Gastroesophageal sphincter (tissue), 4 donors: ENCODE results near the gene RSU1. TPM values are rescaled to one million over a fixed set of nuclear protein-coding genes. Genes with fewer than 3 reads are reported as not detected.

Source experiments
- ATAC-seq: fragments of 150-250 bp; one replicate; pipeline ENCODE4 v1.9.1; 2016; ENCODE audit warnings: mild to moderate bottlenecking, moderate library complexity
- H3K27ac ChIP-seq, 4 donors: fragments of 200-600 bp; sonication (generic) in 3 of 4; 1 replicate in 3 of 4; 2 replicates in 1 of 4; pipeline ENCODE4 v1.5.1; 2016 to 2019
- H3K27me3 ChIP-seq: fragments of 200-600 bp; sonication (generic); one replicate; pipeline ENCODE4 v1.5.1; 2019
- H3K36me3 ChIP-seq, 2 donors: fragments of 200-600 bp; sonication (generic); one replicate each; pipeline ENCODE4 v1.5.1; 2019; ENCODE audit warnings: control low read depth in 1 of 2
- H3K4me1 ChIP-seq, 3 donors: fragments of 200-600 bp; sonication (generic); 1 replicate in 2 of 3; 2 replicates in 1 of 3; pipeline ENCODE4 v1.5.1; 2016 to 2019; ENCODE audit warnings: control low read depth in 2 of 3
- H3K4me3 ChIP-seq, 2 donors: fragments of 200-600 bp; sonication (generic); one replicate each; pipeline ENCODE4 v1.5.1; 2019; ENCODE audit warnings: mild to moderate bottlenecking in 1 of 2, moderate library complexity in 1 of 2
- H3K9me3 ChIP-seq, 3 donors: fragments of 200-600 bp; sonication (generic); one replicate each; pipeline ENCODE4 v1.5.1; 2017 to 2019; ENCODE audit warnings: control low read depth in 2 of 3
- EP300 ChIP-seq: sonication (generic); formaldehyde crosslinking; IDR thresholded peaks from one replicate; pipeline ENCODE4 v1.6.1; 2017; ENCODE audit warnings: antibody characterized with exemption, mild to moderate bottlenecking
- POLR2A ChIP-seq, 2 donors: fragments of 450-650 bp; IDR thresholded peaks; one replicate each; pipeline ENCODE4 v1.6.1; 2017; ENCODE audit warnings: antibody characterized with exemption in 2 of 2, mild to moderate bottlenecking in 2 of 2, moderate library complexity in 1 of 2
- POLR2AphosphoS5 ChIP-seq: sonication (generic); formaldehyde crosslinking; IDR thresholded peaks from one replicate; pipeline ENCODE4 v1.6.1; 2017; ENCODE audit warnings: antibody characterized with exemption
- WGBS, 2 donors: methylation state at CpG; one replicate each; pipeline ENCODE4 v1.1.5; 2018; ENCODE audit warnings: low coverage in 1 of 2; 5-methylcytosine and 5-hydroxymethylcytosine counted together
- total RNA-seq, 4 donors: library from RNA; depleted of rRNA; stranded (reverse); fragments of >200 nt; gene quantifications; one replicate each; pipeline ENCODE4 v1.1.0, GENCODE V29; 2016
- TF ChIP-seq, protein P1 (sequence below), 4 experiments: fragments of 200-600 bp in 2 of 4; fragments of 450-650 bp in 2 of 4; sonication (generic) in 1 of 4; IDR thresholded peaks; one replicate each; pipeline ENCODE4 v1.5.1; 2017 to 2019; ENCODE audit warnings: antibody characterized with exemption in 4 of 4, mild to moderate bottlenecking in 2 of 4, moderate library complexity in 2 of 4

RSU1 gene
- total RNA-seq, 4 donors from 2014 or later, result 87.0 to 149 (median 117) TPM

DNA sequence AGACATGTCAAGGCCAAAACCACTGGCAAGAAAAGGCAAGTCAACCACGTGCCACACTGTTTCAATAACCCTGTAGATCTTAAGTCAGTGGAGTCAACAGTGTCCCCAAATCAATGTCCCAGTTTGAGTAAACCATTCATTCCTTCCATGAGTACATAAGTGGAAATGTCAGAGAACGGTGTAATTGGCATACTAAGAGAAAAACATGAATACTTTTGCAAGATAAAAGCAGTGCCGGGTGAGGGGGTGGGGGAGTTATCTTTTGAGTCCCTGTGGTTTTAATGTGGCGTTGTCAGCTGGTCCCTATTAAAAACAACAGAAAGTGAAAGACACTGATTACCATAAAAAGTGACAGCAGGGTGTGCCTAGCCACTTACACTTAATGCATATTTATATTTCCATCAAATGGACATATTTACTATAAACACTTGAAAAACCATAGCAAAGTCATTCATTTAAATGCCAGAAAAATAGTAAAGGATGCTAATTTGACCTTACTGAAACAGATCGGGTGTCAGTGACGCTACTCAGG, 37.8 kb downstream of the RSU1 start:
- H3K4me3 ChIP-seq, result no peak overlapping the region
- no peak for ATAC-seq
- H3K36me3 ChIP-seq, result peaks cover 0 to 16% of the 10 kb centered on the region in 2 donors
- no peak for TF ChIP-seq EP300
- TF ChIP-seq, protein P1, sequence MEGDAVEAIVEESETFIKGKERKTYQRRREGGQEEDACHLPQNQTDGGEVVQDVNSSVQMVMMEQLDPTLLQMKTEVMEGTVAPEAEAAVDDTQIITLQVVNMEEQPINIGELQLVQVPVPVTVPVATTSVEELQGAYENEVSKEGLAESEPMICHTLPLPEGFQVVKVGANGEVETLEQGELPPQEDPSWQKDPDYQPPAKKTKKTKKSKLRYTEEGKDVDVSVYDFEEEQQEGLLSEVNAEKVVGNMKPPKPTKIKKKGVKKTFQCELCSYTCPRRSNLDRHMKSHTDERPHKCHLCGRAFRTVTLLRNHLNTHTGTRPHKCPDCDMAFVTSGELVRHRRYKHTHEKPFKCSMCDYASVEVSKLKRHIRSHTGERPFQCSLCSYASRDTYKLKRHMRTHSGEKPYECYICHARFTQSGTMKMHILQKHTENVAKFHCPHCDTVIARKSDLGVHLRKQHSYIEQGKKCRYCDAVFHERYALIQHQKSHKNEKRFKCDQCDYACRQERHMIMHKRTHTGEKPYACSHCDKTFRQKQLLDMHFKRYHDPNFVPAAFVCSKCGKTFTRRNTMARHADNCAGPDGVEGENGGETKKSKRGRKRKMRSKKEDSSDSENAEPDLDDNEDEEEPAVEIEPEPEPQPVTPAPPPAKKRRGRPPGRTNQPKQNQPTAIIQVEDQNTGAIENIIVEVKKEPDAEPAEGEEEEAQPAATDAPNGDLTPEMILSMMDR (IDR thresholded peaks at IDR 0.05), result no peak
- no peak for TF ChIP-seq POLR2AphosphoS5
- no peak for TF ChIP-seq POLR2A (IDR thresholded peaks at IDR 0.05)
- H3K27me3 ChIP-seq, result no peaks in the 10 kb centered on the region
- H3K9me3 ChIP-seq, result no peaks in the 10 kb centered on the region
- 48 to 51% methylated on average over 5 to 6 of the region's 6 CpGs for WGBS, 2 donors
- no peak overlapping the region for H3K27ac ChIP-seq
- peaks cover 0 to 15% (median 0%) of the 10 kb centered on the region in 3 donors for H3K4me1 ChIP-seq

DNA sequence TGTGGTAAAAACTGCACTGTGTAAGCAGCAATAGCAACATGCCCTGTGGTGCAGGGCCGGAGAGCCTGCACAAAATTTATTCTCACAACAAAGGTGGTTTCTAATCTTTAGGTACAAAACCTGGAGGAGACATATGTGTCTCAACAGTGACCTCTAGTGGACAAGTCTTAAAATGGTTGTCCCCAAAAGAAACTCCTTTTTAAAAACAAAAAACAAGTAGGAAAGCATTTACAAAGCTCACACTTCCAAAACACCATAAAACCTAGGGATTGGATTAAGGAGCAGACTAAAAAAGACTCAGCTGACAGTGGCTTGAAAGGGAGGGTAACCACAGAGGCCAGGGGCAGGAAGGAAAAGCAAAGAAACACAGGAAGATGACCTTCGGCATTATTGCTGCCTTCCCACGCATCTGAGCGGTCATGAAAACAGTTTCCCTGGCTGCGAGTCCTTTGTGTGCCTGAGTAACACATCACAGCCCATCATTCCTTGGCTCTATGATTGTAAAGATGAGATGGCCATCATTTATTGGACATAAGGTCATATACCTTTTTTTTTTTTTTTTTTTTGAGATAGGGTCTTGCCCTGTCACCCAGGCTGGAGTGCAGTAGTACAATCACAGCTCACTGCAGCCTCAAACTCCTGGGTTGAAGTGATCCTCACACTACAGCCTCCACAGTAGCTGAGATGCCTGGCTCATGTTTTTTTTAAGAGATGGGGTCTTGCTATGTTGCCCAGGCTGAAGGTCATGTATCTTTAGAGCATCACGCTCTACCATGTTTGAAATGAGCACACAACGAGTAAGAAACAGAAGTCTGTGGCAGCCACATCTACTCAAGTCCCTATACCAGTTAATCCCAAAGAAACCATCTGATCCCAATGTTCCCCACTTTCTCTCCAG, 39.5 kb downstream of the RSU1 start:
- 52 to 56% methylated on average over 5 to 7 of the region's 7 CpGs for WGBS, 2 donors
- no peaks in the 10 kb centered on the region for H3K27me3 ChIP-seq
- TF ChIP-seq, protein P1 (IDR thresholded peaks at IDR 0.05), result peak; percentile 56 to 73 (median 64)
- TF ChIP-seq EP300, result no peak
- no peak overlapping the region for H3K4me3 ChIP-seq
- no peak overlapping the region for H3K27ac ChIP-seq
- ATAC-seq, result peak; percentile 48
- H3K4me1 ChIP-seq, result peaks cover 0 to 15% (median 0%) of the 10 kb centered on the region in 3 donors
- H3K9me3 ChIP-seq, result no peaks in the 10 kb centered on the region
- H3K36me3 ChIP-seq, result peaks cover 0 to 16% of the 10 kb centered on the region in 2 donors

DNA sequence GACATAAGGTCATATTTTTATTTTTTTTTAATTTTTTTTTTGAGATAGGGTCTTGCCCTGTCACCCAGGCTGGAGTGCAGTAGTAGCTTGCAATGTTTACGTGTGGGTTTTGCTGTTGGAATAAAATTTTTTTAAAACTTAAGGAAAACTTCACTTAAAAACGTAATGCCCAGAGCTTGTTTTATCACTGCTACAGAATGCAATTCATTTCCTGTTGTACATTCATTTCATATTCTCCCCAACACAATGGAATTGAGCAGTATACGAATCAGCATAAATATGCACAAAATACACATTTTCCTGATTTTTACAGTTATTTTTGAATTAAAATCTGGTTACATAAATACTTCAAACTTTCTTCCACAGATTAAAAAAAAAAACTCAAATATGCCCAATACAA, 40.3 kb downstream of the RSU1 start:
- no peaks in the 10 kb centered on the region for H3K27me3 ChIP-seq
- WGBS, 2 donors, result 63% methylated on average over 3 of the region's 3 CpGs
- peaks cover 0 to 15% (median 0%) of the 10 kb centered on the region in 3 donors for H3K4me1 ChIP-seq
- ATAC-seq, result no peak
- H3K9me3 ChIP-seq, result no peaks in the 10 kb centered on the region
- TF ChIP-seq POLR2A (IDR thresholded peaks at IDR 0.05) (no peak), POLR2AphosphoS5 (no peak), EP300 (no peak)
- TF ChIP-seq, protein P1 (IDR thresholded peaks at IDR 0.05), result no peak
- peaks cover 0 to 16% of the 10 kb centered on the region in 2 donors for H3K36me3 ChIP-seq
- no peak overlapping the region for H3K4me3 ChIP-seq
- H3K27ac ChIP-seq, result no peak overlapping the region

DNA sequence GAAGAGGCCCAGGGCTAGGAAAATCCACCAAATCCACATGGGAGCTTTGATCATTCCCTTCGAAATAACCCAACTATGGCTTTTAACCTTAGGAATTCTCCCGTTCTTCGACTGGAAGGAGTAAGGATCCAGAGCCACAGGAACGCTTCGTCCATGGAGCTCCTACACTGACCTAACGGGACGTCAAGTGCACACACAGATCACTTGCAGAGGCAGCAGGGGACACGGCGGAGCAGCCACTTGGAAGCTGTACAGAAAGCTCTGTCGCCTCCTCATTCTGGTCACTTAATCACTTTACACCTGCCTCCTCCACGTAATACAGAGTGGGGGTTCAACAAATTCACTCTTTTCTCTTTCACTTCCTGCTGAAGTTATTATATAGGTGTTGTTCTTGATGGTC, 43.9 kb downstream of the RSU1 start:
- Histone ChIP-seq H3K36me3 (no peaks in the 10 kb centered on the region), H3K9me3 (no peaks in the 10 kb centered on the region), H3K27me3 (no peaks in the 10 kb centered on the region), H3K4me1 (peaks cover 0 to 9% (median 0%) of the 10 kb centered on the region in 3 donors), H3K4me3 (no peak overlapping the region), H3K27ac (no peak overlapping the region)
- TF ChIP-seq POLR2A (IDR thresholded peaks at IDR 0.05) (no peak), EP300 (no peak), POLR2AphosphoS5 (no peak)
- TF ChIP-seq, protein P1 (IDR thresholded peaks at IDR 0.05), result no peak
- ATAC-seq, result no peak
- WGBS, 2 donors, result 84 to 88% methylated on average over 10 to 11 of the region's 11 CpGs

DNA sequence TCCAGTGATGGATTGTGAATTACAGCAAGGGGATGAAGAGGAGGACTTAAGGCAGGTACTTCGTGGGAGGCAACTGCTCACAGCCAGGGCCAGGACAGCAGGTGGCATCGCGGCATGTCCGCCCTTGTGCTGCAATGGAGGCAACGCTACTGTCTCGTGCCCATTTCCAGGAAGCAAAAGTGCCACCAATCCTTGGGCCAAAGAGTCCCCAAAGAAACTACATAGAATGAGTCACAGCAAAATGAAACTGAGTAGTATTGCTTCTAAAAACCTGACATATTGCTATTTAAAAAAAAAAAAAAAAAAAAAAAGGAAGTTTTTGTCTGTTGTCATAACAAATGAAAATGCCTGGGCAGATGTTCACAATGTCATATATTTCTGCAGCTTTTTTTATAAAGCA, 46.6 kb downstream of the RSU1 start:
- no peaks in the 10 kb centered on the region for H3K4me1 ChIP-seq
- H3K27me3 ChIP-seq, result no peaks in the 10 kb centered on the region
- TF ChIP-seq EP300 (no peak), POLR2AphosphoS5 (no peak), POLR2A (IDR thresholded peaks at IDR 0.05) (no peak)
- TF ChIP-seq, protein P1 (IDR thresholded peaks at IDR 0.05), result no peak
- 100% methylated on average over 2 of the region's 6 CpGs; no CpG with 5 or more reads in 1 of the 2 donors for WGBS, 2 donors
- ATAC-seq, result no peak
- no peak overlapping the region for H3K27ac ChIP-seq
- H3K9me3 ChIP-seq, result no peaks in the 10 kb centered on the region
- no peaks in the 10 kb centered on the region for H3K36me3 ChIP-seq
- no peak overlapping the region for H3K4me3 ChIP-seq
